ENCODE results near the gene KCNT2. TPM values are rescaled to one million over a fixed set of nuclear protein-coding genes. Genes with fewer than 3 reads are reported as not detected.

The KCNT2 gene
- total RNA-seq, 2 experiments from 2014 or later, result not detected

DNA sequence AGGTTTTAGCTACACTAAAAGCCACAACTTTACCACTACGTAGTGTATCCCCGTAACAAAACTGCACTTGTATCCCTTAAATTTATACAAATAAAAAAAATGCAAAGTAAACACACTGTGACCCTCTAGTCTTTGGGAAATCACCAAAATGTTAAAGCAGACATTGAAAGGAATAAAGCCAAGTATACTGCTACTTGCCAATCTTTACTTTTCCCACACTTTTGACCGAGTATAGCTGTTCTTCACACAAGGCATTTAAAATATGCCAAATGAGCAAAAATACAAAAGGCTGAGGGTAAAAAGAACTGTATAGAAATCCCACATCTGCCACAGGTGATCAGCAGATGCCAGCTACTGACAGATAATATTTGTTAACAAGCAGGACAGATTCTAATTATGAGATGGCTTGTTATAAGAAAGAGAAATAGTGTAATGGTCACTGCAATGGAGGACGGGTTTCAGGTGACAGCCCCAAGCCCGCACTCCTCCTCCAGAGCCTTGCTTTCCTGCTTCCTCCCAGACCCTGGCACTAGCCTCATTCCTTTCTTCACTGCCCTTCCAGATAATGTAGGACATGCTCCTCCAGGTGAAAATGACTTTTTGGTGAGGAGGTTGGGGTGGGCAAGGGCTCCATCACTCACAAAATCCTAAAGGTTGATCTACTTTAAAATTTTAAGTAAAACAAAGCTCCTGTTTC is 18.1 kb downstream of the KCNT2 start:
- intact Hi-C loops (cut with micrococcal nuclease; ENCODE audit: unreplicated experiment), result no loop called here
- BruUV-seq (replicated peaks), result no TSS peak
- ChIA-PET CTCF (ENCODE audit: unreplicated experiment) (no interaction called here), POLR2A (no interaction called here)
- H3K9me3 ChIP-seq (ENCODE audit: low read length), result no peaks in the 10 kb centered on the region
- no peak for DNase-seq (ENCODE audit: low spot score)
- TF ChIP-seq, protein P1, sequence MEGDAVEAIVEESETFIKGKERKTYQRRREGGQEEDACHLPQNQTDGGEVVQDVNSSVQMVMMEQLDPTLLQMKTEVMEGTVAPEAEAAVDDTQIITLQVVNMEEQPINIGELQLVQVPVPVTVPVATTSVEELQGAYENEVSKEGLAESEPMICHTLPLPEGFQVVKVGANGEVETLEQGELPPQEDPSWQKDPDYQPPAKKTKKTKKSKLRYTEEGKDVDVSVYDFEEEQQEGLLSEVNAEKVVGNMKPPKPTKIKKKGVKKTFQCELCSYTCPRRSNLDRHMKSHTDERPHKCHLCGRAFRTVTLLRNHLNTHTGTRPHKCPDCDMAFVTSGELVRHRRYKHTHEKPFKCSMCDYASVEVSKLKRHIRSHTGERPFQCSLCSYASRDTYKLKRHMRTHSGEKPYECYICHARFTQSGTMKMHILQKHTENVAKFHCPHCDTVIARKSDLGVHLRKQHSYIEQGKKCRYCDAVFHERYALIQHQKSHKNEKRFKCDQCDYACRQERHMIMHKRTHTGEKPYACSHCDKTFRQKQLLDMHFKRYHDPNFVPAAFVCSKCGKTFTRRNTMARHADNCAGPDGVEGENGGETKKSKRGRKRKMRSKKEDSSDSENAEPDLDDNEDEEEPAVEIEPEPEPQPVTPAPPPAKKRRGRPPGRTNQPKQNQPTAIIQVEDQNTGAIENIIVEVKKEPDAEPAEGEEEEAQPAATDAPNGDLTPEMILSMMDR (conservative IDR thresholded peaks at IDR 0.05; ENCODE audit: low read length), result no peak
- no peak for TF ChIP-seq EZH2phosphoT487 (IDR thresholded peaks at IDR 0.05; ENCODE audit: borderline replicate concordance, low read depth, low read length)
- H3K4me1 ChIP-seq (ENCODE audit: insufficient read depth, low read length, poor library complexity, severe bottlenecking), result no peaks in the 10 kb centered on the region
- no peak overlapping the region for H3K4me3 ChIP-seq (ENCODE audit: low read depth, low read length, poor library complexity, severe bottlenecking)
- no peaks in the 10 kb centered on the region for H3K79me2 ChIP-seq (ENCODE audit: insufficient read depth, low read depth, low read length)
- H3K36me3 ChIP-seq (ENCODE audit: insufficient read depth, low read length), result no peaks in the 10 kb centered on the region
- H3K9me2 ChIP-seq (ENCODE audit: insufficient read depth, low read length), result no peaks in the 10 kb centered on the region
- H3K4me2 ChIP-seq (ENCODE audit: low read length), result no peak overlapping the region
- H3K27ac ChIP-seq (ENCODE audit: low read depth, low read length, poor library complexity, severe bottlenecking), result no peak overlapping the region
- no peaks in the 10 kb centered on the region for H4K20me1 ChIP-seq (ENCODE audit: insufficient read depth, low read length)
- H2AFZ ChIP-seq (ENCODE audit: low read length), result no peak overlapping the region

DNA sequence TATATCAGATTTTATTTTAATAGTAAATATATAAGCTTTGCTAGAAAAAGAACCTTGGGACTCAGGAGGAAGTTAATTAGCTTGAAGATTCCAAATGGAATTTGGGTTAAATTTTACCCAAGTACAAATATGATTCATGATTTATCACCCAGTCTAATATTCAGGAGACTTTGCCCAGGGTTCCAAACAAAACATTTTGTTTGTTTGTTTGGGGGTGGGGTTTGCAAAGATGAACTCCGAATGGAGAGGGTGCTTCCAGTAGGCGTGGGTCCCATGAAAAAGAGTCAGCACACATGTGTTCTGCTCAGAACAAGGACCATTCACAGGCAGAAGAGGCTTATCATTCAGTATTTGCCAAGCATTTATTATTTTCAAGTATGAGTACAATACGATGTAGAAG is 23.5 kb downstream of the KCNT2 start:
- no peaks in the 10 kb centered on the region for H3K9me3 ChIP-seq (ENCODE audit: low read length)
- no peak for DNase-seq (ENCODE audit: low spot score)
- no peaks in the 10 kb centered on the region for H3K36me3 ChIP-seq (ENCODE audit: insufficient read depth, low read length)
- no peak overlapping the region for H3K4me2 ChIP-seq (ENCODE audit: low read length)
- H3K79me2 ChIP-seq (ENCODE audit: insufficient read depth, low read depth, low read length), result no peaks in the 10 kb centered on the region
- TF ChIP-seq, protein P1 (conservative IDR thresholded peaks at IDR 0.05; ENCODE audit: low read length), result no peak
- TF ChIP-seq EZH2phosphoT487 (IDR thresholded peaks at IDR 0.05; ENCODE audit: borderline replicate concordance, low read depth, low read length), result no peak
- no peaks in the 10 kb centered on the region for H4K20me1 ChIP-seq (ENCODE audit: insufficient read depth, low read length)
- no peak overlapping the region for H2AFZ ChIP-seq (ENCODE audit: low read length)
- no peaks in the 10 kb centered on the region for H3K9me2 ChIP-seq (ENCODE audit: insufficient read depth, low read length)
- no TSS peak for BruUV-seq (replicated peaks)
- H3K4me1 ChIP-seq (ENCODE audit: insufficient read depth, low read length, poor library complexity, severe bottlenecking), result no peaks in the 10 kb centered on the region
- H3K4me3 ChIP-seq (ENCODE audit: low read depth, low read length, poor library complexity, severe bottlenecking), result no peak overlapping the region
- POLR2A ChIA-PET, result no interaction called here
- CTCF ChIA-PET (ENCODE audit: unreplicated experiment), result no interaction called here
- no peak overlapping the region for H3K27ac ChIP-seq (ENCODE audit: low read depth, low read length, poor library complexity, severe bottlenecking)
- intact Hi-C loops (cut with micrococcal nuclease; ENCODE audit: unreplicated experiment), result no loop called here

DNA sequence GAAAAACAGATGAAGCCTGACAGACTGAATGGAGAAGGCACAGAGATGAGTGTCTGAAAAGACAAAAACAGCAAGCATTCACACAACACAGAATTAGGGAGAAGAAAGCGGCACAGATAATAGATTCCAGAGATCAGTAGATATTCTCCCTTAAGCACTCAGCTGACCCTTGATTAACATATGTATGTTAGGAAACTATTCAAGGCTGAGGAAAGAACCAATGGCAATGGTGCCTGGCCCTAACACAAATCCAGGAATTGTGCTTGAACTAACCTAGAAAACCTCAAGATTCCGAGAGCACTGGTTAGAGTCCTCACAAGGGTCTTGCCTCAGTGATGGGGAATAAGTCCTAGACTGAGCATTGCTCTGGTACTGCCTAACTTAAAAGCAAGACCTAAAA is 30.9 kb downstream of the KCNT2 start:
- Histone ChIP-seq H4K20me1 (ENCODE audit: insufficient read depth, low read length) (no peaks in the 10 kb centered on the region), H3K9me3 (ENCODE audit: low read length) (no peaks in the 10 kb centered on the region), H3K36me3 (ENCODE audit: insufficient read depth, low read length) (no peaks in the 10 kb centered on the region), H3K4me1 (ENCODE audit: insufficient read depth, low read length, poor library complexity, severe bottlenecking) (no peaks in the 10 kb centered on the region), H3K4me3 (ENCODE audit: low read depth, low read length, poor library complexity, severe bottlenecking) (no peak overlapping the region), H3K9me2 (ENCODE audit: insufficient read depth, low read length) (no peaks in the 10 kb centered on the region), H3K27ac (ENCODE audit: low read depth, low read length, poor library complexity, severe bottlenecking) (no peak overlapping the region), H2AFZ (ENCODE audit: low read length) (no peak overlapping the region), H3K4me2 (ENCODE audit: low read length) (no peak overlapping the region), H3K79me2 (ENCODE audit: insufficient read depth, low read depth, low read length) (no peaks in the 10 kb centered on the region)
- no peak for DNase-seq (ENCODE audit: low spot score)
- POLR2A ChIA-PET, result interaction anchor here (0.7 to 0.9 kb wide), 2 partner anchors 57 to 911 kb away, joined by 3 to 4 read pairs; no protein-coding TSS in a partner anchor
- no TSS peak for BruUV-seq (replicated peaks)
- TF ChIP-seq EZH2phosphoT487 (IDR thresholded peaks at IDR 0.05; ENCODE audit: borderline replicate concordance, low read depth, low read length), result no peak
- TF ChIP-seq, protein P1 (conservative IDR thresholded peaks at IDR 0.05; ENCODE audit: low read length), result no peak
- intact Hi-C loops (cut with micrococcal nuclease; ENCODE audit: unreplicated experiment), result no loop called here
- CTCF ChIA-PET (ENCODE audit: unreplicated experiment), result no interaction called here
